Left forelimb (tissue), 1 donor: ENCODE results near the gene IGFBP2.

Source experiments
- DNase-seq: peaks from one replicate; pipeline ENCODE4 v3.0.0-alpha.2; 2018; ENCODE audit warnings: low spot score

The IGFBP2 gene

GRCh38 chr2:216687111-216687510 is 53.9 kb downstream of the IGFBP2 start:
- DNase-seq: no peak

- DNase-seq: no peak
Measured at GRCh38 chr2:216687646-216688045, 54.4 kb downstream of the IGFBP2 start.

GRCh38 chr2:216688731-216689340 is 55.6 kb downstream of the IGFBP2 start:
- DNase-seq: no peak

GRCh38 chr2:216689397-216689796 is 56.2 kb downstream of the IGFBP2 start:
- no peak for DNase-seq

GRCh38 chr2:216690456-216690852 is 57.2 kb downstream of the IGFBP2 start:
- no peak for DNase-seq

- peak; percentile 90 for DNase-seq
Measured at GRCh38 chr2:216690853-216691741, 57.9 kb downstream of the IGFBP2 start.

GRCh38 chr2:216692636-216693413 is 59.6 kb downstream of the IGFBP2 start:
- DNase-seq: peak; percentile 94

GRCh38 chr2:216693414-216694080 is 60.3 kb downstream of the IGFBP2 start:
- no peak for DNase-seq

- no peak for DNase-seq
Measured at GRCh38 chr2:216694082-216694825, 61.0 kb downstream of the IGFBP2 start.

GRCh38 chr2:216694826-216695217 is 61.6 kb downstream of the IGFBP2 start:
- no peak for DNase-seq

- peak; percentile 96 for DNase-seq
Measured at GRCh38 chr2:216695401-216695821, 62.2 kb downstream of the IGFBP2 start, which contains the start of gene IGFBP5. Gene IGFBP5, minus strand, starts transcription at chr2:216695549. Its CDS starts 774 bp downstream, at chr2:216694775.

GRCh38 chr2:216696321-216696720 is 63.1 kb downstream of the IGFBP2 start:
- DNase-seq: no peak

- no peak for DNase-seq
Measured at GRCh38 chr2:216696751-216697560, 63.7 kb downstream of the IGFBP2 start.

- no peak for DNase-seq
Measured at GRCh38 chr2:216698293-216698692, 65.1 kb downstream of the IGFBP2 start.

- no peak for DNase-seq
Measured at GRCh38 chr2:216698895-216699294, 65.7 kb downstream of the IGFBP2 start.

- DNase-seq: no peak
Measured at GRCh38 chr2:216700088-216700567, 66.9 kb downstream of the IGFBP2 start.

- no peak for DNase-seq
Measured at GRCh38 chr2:216700781-216701180, 67.6 kb downstream of the IGFBP2 start.

- no peak for DNase-seq
Measured at GRCh38 chr2:216701544-216701943, 68.3 kb downstream of the IGFBP2 start.

- DNase-seq: no peak
Measured at GRCh38 chr2:216702756-216703155, 69.5 kb downstream of the IGFBP2 start.
